Fibroblast of upper back skin (primary cell): ENCODE data around the gene FLT3LG.
"Not testable (repeated sequence)": the region's sequence is repeated elsewhere in the genome, so short reads cannot be mapped to it uniquely, and the experiment has no call there.

ENCODE experiments used
- DNase-seq: peaks from one replicate; pipeline ENCODE4 v3.0.0-alpha.2; 2013

Gene FLT3LG

DNA sequence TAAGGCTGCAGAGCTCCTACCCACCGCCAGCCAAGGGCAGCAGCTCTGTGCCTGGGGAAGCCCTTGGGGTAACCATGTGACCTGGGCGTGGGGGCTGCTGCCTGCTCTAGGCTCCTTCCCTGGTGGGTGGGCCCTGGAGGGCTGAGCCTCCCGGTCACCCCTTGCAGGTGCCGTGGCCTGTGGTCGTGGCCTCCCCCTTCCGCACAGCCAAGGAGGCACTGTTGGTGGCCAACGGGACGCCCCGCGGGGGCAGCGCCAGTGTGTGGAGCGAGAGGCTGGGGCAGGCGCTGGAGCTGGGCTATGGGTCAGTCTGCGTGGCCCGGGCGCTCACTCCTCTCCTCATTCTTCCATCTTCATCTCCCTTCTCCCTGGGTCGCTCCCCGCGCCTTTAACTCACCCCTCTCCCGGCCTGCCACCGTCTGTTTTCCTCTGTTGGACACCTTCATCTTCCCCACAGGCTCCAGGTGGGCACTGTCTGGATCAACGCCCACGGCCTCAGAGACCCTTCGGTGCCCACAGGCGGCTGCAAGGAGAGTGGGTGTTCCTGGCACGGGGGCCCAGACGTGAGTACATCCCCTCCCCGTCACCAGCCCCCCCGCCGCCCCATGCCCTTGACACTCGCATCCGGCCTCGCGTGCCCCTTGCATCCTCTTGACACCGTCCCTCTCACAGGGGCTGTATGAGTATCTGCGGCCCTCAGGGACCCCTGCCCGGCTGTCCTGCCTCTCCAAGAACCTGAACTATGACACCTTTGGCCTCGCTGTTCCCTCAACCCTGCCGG, 9.9 kb upstream of the FLT3LG start:
- no peak for DNase-seq

DNA sequence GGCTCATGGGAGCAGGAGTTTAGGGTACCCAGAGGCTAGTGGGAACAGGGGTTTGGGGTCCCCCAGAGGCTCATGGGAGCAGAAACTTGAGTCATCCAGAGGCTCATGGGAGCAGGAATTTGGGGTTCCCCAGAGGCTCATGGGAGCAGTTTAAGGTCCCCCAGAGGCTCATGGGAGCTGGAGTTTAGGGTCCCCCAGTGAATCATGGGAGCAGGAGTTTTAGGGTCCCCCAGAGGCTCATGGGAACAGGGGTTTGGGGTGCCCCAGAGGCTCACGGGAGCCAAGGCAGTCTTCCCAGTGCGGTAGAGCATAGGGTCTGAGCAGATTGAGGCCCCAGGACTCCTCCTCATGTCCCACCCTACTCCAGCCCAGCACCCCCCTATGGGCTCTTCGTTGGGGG, 8.6 kb upstream of the FLT3LG start:
- no peak for DNase-seq

DNA sequence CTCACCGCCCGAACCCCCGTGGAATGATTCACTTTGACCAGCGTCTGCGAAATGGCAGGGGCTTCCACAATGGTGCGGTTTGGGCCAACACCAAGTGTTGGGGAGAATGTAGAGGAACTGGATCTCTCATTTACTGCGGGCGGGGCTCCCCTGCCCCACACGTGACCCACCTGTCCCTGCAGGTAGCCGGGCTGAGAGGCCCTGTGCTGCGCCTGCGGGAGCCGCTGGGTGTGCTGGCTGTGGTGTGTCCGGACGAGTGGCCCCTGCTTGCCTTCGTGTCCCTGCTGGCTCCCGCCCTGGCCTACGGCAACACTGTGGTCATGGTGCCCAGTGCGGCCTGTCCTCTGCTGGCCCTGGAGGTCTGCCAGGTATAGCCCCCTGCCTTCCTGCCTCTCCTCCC, 5.8 kb upstream of the FLT3LG start:
- DNase-seq = no peak

DNA sequence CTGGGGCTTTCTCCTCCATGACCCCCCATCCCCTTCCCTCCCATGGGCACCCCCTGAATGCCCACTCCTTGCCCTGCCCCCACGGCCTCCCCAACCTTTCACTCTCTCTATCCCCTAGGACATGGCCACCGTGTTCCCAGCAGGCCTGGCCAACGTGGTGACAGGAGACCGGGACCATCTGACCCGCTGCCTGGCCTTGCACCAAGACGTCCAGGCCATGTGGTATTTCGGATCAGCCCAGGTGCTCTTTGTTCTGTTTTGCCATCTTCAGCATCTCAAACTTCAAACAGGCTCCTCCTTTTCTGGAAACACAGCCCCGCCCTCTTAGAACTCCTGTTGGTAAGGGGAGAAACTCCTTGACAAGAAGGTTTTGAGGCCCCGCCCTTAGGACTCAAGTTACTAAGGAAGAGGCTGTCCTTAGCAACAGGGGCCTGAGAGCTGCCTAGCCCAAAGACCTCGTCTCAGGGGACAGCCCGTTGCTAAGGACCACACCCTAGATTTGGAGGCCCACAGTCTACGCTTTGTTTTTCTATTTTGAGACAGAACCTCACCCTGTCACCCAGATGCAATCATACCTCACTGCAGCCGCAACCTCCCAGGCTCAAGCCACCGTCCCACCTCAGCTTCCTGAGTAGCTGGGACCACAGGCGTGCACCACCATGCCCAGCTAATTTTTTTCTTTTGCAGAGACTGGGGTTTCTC, 5.1 kb upstream of the FLT3LG start:
- DNase-seq = peak; percentile 54

DNA sequence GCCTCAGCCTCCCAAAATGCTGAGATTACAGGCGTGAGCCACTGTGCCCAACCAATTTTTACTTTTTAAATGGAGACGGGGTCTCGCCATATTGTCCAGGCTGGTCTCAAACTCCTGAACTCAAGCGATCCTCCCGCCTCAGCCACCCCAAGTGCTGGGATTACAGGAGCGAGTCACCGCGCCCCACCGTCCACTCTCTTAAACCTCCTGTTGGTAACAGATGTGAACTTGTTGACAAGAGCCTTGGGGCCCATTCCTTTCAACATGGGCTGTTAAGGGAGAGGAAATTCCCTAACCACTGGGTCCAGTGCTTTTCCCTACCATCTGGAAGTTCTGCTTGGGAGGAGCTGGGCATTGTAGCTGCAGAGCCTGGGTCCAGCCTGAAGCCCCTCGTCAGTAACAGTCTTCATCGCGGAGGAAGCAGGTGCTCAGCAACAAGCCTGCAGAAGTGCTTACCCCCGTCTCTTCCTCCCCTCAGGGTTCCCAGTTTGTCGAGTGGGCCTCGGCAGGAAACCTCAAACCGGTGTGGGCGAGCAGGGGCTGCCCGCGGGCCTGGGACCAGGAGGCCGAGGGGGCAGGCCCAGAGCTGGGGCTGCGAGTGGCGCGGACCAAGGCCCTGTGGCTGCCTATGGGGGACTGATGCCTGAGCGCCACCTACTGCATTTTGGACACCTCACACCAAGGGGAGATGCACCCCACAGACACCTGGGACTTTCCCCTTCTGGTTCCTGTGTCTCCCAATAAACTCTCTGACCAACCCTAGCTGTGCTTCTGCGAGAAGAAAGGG, 4.0 kb upstream of the FLT3LG start:
- no peak for DNase-seq

DNA sequence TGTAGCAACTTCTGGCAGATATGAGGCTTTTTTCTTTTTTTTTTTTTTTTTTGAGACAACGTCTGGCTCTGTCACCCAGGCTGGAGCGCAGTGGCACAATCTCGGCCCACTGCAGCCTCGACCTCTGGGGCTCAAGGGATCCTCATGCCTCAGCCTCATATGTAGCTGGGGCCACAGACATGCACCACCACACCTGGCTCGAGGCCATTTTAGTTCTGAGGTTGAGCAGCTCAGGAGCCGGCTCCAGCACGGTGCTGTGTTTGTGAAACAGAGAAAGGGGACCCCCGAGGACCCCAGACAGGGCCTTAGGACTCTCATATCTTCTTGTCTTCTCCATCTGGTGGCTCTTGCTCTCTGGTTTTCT, 3.4 kb upstream of the FLT3LG start:
- no peak for DNase-seq

DNA sequence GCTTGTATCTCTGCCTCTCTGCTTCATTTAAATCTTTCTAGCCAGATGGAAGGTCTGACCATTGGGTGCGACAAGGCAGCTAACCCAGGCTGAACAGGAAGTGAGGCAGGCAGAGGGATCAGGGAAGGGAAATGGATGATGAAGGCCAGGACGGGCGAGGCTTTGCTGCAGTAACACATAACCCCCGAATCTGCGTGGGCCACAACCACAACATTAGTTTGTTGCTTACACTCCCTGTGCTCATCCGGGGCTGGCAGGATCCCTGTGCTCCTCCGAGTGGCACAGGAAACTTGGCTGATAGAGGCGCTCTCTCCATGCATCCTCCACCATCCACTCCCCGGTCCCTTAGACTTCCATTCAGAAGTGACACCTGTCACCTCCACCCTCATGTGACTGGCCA, 1.1 kb upstream of the FLT3LG start:
- no peak for DNase-seq

DNA sequence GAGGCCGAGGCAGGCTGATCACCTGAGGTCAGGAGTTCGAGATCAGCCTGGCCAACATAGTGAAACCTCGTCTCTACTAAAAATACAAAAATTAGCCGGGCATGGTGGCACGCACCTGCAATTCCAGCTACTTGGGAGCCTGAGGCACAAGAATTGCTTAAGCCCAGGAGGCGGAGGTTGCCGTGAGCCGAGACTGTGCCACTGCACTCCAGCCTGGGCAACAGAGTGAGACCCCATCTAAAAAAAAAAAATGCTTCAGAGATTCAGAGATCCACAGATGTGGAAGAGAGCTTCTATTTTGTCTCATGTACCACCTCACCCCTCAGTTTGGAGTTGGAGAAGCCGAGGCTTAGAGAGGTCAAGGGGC, 531 bp upstream of the FLT3LG start:
- DNase-seq = not testable (repeated sequence)

DNA sequence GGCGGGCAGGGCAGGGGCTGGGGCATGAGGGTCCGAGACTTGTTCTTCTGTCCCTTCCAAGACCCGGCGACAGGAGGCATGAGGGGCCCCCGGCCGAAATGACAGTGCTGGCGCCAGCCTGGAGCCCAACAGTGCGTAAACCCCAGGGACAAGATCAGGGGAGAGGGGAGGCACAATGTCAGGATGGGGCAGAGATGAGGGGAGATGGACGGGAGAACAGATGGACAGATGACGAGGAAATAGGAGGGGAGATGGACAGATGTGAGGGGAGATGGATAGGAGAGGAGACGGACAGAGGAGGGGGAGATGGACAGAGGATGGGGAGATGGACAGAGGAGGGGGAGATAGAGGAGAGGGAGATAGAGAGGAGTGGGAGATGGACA, 518 bp downstream of the FLT3LG start:
- no peak for DNase-seq

DNA sequence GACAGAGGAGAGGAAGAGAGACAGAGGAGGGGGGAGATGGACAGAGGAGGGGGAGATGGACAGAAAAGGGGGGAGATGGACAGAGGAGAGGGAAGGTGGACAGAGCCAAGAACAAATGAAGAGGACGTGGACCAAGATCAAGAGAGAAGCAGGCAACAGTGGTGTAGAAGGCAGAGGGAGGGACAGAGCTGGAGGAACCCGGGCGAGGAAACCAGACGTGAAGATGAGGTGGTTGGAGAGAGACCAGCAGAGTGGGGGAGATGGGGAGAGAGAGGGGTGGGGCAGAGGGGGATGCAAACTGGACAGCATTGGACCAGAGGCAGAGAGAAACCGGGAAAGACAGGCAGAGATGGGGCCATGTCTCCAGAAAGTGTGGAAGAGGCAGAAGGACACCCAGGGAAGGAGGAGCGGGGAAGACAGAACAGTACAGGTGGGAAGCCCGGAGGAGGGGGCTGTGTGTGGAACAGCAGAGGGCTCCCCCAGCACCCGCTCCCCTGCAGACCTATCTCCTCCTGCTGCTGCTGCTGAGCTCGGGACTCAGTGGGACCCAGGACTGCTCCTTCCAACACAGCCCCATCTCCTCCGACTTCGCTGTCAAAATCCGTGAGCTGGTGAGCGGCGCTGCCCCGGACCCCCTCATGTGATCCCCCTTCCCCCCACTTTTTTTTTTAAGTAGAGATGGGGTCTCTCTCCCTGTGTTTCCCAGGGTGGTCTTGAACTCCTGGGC, 1.3 kb downstream of the FLT3LG start:
- DNase-seq = no peak

DNA sequence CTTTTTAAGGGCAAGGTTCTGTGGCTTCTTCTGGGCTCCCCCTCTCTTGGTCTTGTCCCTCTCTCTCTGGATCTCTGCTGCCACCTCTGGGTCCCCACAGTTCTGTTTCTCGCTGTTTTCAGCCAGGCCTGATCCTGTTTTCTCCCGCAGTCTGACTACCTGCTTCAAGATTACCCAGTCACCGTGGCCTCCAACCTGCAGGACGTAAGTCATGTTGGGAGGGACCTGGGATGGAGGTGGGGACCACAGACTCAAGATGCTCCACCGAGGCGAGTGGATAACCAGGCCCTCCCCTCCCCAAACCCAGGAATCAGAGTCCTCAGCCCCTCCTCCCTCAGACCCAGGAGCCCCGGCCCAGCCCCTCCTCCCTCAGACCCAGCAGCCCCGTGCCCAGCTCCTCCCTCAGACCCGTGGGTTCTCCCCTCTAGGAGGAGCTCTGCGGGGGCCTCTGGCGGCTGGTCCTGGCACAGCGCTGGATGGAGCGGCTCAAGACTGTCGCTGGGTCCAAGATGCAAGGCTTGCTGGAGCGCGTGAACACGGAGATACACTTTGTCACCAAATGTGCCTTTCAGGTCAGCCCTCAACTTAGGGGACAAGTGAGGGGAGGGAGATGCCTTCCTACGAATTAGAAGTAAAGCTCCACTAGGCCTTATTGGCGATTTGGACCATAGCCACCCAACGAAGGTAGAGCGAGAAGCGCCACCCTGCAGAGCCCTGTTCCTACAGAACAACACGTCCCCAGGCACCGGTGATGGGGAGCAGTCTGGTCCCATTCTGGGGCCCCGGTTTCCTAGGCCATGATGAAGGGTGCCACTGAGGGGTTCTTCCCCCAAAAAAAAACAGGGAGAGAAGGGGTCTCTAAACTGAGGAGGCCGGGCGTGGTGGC, 2.2 kb downstream of the FLT3LG start:
- DNase-seq = no peak

DNA sequence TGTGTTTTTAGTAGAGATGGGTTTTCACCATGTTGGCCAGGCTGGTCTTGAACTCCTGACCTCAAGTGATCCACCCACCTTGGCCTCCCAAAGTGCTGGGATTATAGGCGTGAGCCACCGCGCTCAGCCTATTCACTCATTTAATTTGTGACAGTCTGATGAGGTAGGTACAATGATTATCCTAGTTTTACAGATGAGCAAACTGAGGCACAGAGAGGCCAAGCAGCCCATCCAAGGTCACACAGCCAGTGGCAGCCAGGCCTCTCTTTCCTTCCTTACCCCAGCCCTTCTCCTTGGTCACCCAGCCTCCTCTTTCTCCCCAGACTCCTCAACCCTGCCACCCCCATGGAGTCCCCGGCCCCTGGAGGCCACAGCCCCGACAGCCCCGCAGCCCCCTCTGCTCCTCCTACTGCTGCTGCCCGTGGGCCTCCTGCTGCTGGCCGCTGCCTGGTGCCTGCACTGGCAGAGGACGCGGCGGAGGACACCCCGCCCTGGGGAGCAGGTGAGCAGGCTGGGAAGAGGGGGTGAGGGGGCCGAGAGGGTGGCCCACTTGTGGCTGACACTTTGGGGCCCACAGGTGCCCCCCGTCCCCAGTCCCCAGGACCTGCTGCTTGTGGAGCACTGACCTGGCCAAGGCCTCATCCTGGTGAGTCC, 6.1 kb downstream of the FLT3LG start:
- DNase-seq = no peak

DNA sequence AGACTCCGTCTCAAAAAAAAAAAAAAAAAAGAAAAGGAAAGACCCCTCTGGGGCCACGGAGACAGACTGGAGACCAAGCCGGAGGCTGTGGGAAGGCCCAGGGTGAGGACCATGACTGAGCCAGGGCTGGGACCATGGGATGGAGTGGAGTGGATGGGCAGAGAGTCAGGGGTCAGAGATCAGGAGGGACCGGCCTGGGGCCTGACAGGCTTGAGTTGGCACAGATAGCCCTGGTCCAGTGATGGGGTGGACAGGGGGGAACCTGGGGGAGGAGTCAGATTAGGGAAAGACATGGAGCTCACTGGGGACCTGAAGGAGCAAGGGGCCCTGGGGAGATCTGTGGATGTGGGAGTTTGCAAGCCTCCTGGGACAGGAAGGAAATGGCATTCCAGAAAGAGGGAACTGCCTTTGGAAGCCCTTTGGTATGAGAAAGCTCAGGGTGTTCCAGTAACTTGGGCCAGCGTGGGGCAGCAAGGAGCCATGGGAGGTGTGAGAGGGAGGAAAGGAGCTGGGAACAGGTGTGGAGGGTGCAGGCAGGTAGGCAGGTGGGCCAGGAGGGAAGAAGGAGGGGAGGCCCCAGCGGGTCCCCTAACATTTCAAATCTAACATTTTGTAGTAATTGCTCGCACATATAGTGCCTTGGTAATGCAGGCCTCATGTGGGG, 7.1 kb downstream of the FLT3LG start:
- no peak for DNase-seq

DNA sequence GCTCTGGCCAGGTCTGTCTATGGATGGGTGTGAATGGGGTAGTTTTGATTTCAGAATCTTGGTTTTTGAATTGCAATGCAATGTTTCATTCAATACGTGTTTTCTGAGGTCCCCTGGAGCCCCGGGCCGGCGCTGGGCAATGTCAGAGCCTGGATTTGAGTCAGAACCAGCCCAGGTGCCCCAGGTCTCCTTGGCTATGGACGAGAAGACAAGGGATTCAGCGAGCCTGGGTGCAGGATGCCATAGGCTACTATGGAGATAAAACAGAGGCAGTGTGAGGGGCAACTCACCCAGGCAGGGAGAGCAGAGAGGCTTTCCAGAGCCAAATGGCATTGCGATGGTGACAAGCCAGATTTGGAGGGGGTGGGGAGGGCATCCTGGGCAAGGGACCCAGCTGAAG, 12.2 kb downstream of the FLT3LG start:
- DNase-seq = no peak

DNA sequence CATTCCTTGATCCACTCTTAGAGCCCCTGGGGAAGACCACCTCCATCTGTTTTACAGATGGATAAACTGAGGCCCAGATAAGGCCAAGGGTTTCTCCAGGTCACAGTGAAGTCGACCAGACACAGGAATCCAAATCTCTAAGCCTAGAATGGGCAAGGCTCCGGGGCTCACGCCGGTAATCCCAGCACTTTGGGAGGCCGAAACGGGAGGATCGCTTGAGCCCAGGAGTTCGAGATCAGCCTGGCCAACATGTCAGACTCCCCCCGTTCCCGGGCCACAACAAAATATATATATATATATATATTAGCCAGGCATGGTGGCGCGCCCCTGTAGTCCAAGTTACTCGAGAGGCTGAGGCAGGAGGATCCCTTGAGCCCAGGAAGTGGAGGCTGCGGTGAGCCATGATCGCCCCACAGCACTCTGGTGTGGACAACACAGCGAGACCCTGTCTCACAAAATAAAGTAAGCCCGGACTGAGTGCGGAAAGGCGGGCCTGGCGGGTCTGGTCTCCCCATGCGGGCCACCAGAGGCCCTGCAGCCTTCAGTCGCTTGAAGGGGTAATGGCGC, 12.8 kb downstream of the FLT3LG start:
- DNase-seq = no peak

DNA sequence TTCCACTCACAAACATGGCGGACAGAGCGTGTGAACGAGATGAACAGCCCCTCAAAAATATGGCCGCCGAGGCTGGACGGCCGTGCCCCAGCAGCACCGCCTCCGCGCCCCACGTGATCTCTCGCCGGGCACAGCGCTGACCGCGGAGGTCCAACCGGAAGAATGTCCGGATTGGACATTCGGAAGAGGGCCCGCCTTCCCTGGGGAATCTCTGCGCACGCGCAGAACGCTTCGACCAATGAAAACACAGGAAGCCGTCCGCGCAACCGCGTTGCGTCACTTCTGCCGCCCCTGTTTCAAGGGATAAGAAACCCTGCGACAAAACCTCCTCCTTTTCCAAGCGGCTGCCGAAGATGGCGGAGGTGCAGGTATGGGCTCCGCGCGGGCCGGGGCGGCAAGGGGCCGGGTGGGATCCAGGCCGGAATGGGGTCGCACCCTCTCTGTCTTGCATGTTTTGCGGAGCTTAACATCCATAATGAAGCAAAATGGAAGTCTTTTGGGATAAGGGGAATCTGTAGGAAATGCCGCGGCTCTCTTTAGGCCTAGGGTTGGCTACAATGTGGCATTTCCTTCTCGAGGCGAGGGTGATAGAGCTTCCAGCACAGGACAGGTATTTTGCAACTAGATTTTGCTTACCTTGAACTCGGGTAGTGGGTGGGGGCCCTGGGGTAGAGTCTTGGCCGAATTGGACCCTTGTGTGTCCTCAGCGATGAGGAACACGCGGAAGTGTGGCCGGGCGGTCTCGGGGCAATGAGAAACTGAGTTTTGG, 13.4 kb downstream of the FLT3LG start, which contains the start of gene RPL13A:
RPL13A (plus strand) TSS at position 332 of the 769 bp plus-strand sequence; CDS start at position 354, 22 bp downstream.
- DNase-seq = peak; percentile 99

DNA sequence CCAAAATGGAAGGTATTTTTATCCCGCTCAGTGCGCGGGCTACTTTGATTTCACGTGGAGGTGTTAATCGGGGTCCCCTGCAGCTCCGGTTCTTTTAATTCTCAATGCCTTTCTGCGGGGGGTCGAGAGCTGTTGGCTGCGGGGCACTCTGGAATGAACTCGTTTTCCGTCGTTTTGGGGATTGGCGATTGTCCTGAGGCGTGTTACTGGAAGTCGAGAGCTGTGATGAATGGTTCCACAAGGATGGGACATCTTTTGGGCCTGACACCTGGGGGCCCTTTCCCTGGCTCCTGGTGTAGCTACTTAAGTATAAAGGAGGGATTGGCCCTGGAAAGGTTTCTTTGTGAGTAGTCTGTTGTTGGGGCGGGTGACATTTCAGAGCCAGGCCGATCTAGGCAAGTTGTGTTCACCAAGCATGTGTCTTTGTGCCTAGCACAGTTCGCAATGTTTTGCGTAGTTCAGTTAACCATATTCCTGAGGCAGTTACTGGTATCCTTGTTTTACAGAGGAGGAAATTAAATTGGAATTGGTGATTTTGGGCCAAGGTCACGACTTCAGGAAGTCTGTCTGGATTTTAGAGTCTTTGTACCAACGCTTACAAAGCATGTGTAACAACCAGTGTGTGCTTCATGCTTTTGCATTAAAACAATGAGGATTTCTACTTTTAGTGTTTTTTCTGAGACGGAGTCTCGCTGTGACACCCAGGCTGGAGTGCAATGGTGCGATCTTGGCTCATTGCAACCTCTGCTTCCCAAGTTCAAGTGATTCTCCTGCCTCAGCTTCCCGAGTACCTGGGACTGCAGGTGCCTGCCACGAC, 14.2 kb downstream of the FLT3LG start:
- no peak for DNase-seq

DNA sequence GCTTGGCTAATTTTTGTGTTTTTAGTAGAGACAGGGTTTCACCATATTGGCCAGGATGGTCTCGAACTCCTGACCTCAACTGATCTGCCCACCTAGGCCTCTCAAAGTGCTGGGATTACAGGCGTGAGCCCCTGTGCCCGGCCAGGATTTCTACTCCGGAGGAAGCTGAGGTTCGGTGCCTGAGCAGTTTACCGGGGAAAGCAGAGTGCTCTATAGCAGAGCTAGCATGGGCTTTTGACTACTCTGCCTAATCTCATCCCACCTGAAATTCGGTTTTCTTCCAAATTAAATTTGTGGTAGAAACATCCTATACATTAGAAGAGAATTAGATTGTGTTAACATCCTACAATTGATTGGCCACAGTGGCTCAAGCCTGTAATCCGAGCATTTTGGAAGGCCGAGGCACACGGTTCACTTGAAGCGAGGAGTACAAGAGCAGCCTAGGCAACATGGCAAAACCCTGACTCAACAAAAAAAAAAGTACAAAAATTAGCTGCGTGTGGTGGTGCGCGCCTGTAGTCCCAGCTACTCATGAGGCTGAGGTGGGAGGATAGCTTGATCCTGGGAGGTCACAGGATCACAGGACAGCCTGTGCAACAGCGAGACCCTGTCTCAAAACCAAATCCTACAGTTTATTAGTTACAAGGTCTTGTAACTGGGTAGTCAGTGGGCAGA, 15.0 kb downstream of the FLT3LG start:
- no peak for DNase-seq
